ENCODE data around the gene RPS15A.
"Not testable (repeated sequence)": the region's sequence is repeated elsewhere in the genome, so short reads cannot be mapped to it uniquely, and the experiment has no call there.

Gene RPS15A

DNA sequence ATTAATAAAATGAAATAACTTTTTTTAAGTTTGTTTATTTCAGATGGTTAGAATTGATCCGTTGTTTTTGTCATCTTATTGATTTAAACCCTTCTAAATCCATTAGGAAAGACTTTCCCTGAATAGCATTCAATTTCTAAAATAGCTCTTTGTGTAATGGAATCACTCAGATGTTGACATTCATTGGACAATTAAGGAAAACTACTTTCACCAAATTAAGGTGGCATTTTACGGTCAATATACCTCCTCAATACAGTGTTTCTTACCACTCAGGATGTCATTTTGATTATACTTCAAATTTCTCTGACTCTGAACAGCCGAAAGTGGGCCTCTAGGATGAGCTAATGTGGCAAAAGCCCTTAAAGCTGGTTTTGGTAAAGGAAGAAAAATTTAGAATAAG is 9.4 kb upstream of the RPS15A start:
- in situ Hi-C loops (cut with HindIII; ENCODE audit: low sequenced_read_pairs): no loop called here

DNA sequence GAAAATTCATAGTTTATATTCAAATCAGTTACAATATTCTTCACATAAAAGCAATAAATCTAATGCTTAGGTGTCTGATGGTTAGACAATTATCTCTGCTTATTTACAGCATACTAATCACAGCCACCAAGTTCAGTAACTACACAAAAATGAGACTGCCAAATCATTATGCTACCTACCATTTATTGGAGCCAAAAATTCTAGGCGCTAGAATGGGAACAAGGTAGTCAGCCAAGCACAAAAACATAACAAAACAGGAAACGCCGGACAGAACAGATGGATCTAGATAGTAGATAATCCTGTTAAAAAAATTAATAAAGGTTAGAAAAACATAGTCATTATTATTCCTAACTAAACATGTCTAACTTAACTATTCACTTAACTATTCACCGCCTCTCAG is 7.6 kb upstream of the RPS15A start:
- in situ Hi-C loops (cut with HindIII; ENCODE audit: low sequenced_read_pairs): no loop called here

DNA sequence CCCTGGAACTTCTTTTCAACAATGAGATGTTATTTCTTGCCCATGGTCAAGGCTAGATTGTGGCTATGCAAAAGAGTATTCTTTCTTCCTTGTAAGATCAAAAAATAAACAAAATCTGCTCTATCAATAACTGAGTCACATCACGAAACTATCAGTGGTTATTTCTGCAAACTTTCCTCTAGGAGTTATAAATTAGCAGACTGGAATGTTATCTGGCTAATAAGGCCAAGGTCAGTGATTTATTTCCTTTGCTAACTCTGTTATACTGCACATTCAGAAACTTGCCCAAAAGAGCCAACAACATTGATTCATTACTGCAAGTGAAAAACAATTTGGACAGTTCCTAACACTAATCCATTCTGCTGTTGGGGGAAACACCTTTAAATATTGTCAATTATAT is 6.2 kb upstream of the RPS15A start:
- in situ Hi-C loops (cut with HindIII; ENCODE audit: low sequenced_read_pairs): no loop called here

DNA sequence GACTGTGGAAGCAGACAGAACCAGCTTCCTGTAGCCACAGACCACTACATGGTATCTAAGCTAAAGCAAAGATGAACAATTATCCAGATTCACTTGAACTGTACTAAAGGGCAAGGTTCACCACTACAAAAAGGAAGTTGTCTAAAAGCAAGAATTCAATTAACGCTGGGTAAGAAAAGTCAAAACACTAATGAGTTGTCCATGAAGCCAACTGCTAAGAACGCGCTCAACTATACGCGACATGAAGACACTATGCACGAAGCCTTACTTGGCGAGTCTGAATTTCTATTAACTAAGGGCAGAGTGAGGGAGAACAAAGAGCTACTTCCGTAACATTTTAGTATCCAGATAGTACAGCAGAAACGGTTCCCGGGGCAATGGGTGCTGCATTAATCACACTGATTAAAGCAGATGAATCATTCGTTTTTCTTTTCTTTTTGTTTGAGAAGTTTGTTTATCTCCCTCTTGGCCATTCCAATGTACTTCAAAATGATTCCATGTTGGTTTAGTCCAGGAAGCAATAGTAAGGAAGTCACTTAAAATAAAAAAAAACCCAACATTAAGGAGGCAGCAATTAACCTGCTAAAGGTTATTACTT is 2.8 kb upstream of the RPS15A start:
- in situ Hi-C loops (cut with HindIII; ENCODE audit: low sequenced_read_pairs): no loop called here

DNA sequence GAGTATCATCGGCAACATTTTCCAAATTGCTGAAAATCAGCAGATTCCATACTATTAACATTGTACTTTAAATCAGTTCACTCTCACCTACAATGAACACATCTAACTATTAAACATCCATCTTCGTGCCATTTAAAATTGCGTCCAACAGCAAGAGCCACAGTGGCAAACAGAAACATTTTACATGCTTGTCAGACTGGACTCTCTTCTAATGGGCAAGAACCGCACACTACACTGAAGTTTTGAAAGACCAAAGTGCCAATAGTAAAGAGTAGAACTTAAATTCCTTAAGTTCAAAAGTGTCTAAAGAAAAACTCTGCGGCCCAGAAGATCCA is 652 bp downstream of the RPS15A start:
- in situ Hi-C loops (cut with HindIII; ENCODE audit: low sequenced_read_pairs): no loop called here

DNA sequence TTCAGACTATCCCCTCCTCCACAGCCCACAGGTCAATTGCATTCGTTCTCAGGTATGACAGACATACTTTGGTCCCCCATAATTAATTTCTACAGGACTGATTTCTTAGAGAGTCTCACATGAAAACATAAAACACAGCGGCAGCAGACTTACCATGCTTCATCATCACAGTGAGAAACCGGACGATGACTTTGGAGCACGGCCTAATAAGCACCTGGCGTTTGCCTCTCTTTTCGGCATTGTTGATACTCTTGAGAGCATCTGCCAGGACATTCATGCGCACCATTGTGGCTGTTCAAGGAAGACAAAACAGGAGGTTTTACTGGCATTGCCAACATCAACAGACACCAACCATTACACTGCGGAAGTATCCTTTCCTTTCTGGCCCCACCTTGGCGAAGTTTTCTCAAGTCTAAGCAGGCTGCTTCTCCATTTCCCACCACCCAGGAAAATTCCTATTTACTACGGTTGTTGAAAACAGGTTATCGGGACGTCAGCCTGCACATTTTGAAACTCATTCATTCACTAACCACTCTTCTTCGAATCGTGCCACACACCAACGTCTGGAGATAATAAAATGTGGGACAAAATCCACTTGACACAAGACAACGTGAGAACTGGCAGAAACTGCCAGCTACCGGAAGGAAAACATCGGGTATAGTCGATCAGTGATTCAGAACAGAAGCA is 1.2 kb downstream of the RPS15A start:
- in situ Hi-C loops (cut with HindIII; ENCODE audit: low sequenced_read_pairs): no loop called here

DNA sequence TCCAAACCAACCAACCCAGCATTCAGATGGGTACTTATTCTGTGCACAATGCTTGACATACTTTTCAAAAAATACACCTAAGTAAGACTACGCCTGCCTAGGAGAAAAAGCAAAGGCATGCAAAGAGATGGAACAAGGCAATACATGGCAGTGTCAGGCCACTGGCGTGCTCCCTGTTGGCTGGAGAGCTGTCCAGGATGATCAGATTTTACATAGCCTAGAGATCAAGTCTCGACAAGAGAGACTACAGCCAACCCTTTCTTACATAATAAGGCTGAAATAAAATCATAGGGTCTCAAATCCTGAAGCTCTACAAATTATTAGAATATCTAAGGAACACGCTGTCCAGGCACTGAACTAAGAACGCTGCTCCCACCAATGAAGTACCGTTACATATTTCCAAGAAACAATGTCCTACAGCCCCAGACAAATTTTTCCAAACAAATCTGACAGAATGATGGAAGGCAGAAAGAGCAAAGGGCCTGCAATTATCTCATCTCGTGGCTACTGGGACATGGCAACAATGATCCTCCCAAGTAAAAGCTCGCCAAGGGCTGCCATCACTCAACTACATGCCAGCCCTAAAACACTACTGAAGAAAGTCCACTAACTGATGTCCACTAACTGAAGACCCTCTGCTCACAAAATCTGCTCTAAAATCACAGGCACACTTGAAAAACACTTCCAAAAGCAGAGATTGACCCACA is 5.1 kb downstream of the RPS15A start:
- in situ Hi-C loops (cut with HindIII; ENCODE audit: low sequenced_read_pairs): no loop called here

DNA sequence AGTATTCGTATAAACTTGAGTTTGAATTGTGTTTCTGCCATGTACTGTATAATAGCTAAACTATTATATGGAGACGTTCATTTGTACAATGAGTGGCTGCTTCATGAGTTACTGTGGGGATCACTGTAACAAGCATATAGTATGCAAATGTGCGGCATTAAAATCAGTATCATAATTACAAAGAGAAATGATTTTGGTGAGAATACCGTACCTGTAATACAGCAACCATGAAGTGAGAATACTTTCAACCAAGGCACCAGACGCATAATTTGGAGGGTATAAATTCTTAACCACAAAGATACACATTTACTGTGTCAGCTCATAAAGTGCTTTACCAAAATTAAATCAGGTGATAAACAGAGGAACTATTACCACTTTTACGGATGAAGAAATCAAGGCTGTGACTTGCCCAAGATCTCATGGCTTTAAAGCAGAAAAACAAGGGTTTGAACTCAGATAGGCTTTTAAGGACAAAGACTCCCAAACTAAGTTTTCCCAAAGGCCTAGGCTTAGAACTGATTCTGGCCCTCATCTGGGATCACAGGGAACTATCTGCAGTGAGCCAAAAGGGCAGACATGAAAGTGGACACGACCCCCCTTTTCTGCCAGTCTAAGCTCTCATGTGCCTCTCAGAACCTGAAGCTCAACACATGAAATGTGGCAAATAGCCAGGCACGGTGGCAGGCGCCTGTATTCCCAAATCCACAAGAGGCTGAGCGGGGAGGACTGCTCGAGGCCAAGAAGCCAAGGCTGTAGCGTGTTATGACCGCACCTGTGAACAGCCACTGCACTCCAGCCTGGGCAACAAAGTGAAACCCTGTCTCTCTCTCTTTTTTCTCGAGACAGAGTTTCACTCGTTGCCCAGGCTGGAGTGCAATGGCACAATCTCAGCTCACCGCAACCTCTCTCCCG is 6.4 kb downstream of the RPS15A start:
- in situ Hi-C loops (cut with HindIII; ENCODE audit: low sequenced_read_pairs): no loop called here

DNA sequence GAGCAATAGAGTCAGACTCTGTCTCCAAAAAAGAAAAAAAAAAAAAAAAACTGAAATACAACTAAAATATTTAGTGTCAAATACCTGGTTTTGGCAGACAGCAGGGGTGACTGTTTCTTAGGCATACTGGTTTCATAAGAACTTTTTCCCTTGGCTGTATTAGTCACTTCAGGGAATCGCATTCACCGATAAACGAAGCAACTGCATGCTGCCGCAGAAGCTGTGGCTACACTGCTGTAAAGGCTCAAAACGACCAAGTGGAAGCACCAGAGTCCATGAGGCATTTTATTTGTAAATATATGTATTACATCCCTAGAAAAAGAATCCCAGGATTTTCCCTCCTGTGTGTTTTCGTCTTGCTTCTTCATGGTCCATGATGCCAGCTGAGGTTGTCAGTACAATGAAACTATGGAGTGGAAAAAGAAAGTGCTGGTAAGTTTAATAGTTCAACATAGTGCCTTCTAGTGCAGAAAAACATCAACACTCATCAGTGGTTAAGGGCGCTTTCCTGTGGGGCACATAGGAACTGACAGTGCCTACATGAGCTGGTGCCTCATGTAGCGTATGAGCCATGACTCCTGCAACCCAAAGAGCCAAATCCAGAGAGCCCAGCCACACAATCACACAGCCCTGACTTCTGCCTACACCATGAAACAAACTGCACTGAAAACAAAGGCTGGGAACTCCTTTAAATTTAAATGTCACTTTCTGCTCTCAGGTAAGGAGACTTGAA is 7.3 kb downstream of the RPS15A start:
- in situ Hi-C loops (cut with HindIII; ENCODE audit: low sequenced_read_pairs): no loop called here

DNA sequence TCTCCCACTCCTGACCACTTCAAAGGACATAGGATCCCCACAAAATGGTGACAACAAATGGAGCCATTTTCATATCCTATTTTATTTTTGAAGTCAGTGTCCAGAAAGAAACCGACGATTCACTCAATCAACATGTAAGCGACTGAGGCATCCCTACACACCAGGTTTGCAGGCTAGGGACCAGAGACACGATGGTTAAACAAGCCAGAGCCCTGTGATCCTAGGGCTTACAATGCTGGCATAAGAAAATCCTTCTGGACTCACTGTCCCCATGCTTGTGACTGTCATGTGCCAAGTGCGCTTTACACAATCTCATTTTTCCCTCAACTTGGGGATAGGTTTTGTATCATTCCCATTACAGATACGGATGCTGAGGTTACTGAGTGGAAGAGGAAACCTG is 8.9 kb downstream of the RPS15A start:
- in situ Hi-C loops (cut with HindIII; ENCODE audit: low sequenced_read_pairs): not testable (repeated sequence)

DNA sequence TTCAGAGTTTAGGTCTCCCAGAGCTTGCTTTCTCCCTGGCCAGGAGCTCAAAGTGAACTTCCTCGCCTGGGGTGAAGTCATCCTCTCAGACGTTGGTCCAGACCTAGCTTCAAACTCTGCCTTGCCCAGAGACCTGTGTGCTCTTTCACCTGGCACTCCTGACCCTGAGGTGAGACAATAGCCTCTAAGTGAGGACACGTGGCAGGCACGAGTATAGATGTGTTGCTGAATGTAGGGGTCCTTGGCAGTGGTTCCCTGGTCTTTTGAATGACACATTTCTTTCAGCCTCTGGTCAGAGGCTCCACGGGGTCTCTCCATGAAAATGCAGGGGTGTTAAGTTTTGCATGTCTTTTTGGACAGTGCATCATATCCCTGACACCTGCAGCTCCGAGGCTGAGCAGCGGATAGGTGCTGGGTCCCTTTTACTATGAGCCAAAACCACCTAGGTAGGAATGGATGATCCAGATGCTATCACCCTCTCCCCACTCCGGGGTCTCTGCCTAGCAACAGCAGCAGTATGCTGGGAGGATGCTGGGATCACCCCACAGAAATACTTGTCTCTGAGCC is 9.6 kb downstream of the RPS15A start:
- in situ Hi-C loops (cut with HindIII; ENCODE audit: low sequenced_read_pairs): not testable (repeated sequence)

DNA sequence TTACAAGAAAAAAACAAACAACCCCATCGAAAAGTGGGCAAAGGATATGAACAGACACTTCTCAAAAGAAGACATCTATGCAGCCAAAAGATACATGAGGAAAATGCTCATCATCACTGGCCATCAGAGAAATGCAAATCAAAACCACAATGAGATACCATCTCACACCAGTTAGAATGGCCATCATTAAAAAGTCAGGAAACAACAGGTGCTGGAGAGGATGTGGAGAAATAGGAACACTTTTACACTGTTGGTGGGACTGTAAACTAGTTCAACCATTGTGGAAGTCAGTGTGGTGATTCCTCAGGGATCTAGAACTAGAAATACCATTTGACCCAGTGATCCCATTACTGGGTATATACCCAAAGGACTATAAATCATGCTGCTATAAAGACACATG is 12.5 kb downstream of the RPS15A start:
- in situ Hi-C loops (cut with HindIII; ENCODE audit: low sequenced_read_pairs): not testable (repeated sequence)

DNA sequence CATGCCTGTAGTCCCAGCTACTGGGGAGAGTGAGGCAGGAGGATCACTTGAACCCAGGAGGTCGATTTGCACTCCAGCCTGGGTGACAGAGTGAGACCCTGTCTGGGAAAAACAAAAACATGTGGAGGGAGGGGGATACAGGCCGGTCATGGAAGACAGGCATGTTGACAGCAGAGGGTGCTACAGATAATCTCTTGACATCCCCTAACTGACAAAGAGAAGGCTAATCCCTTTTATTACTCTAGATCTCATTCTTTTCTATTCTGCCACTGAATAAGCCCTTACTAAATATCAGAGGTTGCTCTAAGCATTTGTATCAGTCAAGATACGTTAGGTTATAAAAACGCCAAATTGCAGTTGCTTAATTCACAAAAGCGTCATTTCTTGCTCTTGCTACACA is 13.8 kb downstream of the RPS15A start:
- in situ Hi-C loops (cut with HindIII; ENCODE audit: low sequenced_read_pairs): not testable (repeated sequence)

DNA sequence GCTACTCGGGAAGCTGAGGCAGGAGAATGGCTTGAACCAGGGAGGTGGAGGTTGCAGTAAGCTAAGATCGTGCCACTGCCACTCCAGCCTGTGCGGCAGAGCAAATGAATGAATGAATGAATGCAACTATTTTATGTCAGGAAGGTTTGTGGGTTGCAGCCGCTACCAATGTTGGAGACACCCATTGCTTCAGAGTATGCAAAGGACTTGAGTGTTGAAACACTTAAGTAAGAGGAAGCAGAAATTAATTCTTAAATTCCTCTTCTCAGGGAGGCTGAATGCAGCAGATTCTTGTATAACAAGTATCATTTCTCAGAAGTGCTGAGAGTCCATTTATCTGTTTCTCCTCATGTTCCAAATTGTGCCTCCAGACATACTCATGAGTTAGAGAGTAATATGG is 15.5 kb downstream of the RPS15A start:
- in situ Hi-C loops (cut with HindIII; ENCODE audit: low sequenced_read_pairs): not testable (repeated sequence)

DNA sequence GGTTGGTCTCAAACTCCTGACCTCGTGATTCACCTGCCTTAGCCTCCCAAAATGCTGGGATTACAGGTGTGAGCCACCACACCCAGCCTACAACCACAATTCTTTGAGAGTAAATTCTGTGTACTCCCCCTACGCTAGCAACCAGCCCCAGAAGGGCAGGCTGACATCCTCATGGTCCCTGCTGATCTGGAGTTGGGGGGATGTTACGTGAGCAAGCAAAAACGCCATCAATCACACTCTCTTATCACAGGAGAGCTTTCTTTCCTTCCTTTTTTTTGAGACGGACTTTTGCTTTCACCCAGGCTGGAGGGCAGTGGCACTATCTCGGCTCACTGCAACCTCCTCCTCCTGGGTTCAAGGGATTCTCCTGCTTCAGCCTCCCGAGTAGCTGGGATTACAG is 18.0 kb downstream of the RPS15A start:
- in situ Hi-C loops (cut with HindIII; ENCODE audit: low sequenced_read_pairs): not testable (repeated sequence)

DNA sequence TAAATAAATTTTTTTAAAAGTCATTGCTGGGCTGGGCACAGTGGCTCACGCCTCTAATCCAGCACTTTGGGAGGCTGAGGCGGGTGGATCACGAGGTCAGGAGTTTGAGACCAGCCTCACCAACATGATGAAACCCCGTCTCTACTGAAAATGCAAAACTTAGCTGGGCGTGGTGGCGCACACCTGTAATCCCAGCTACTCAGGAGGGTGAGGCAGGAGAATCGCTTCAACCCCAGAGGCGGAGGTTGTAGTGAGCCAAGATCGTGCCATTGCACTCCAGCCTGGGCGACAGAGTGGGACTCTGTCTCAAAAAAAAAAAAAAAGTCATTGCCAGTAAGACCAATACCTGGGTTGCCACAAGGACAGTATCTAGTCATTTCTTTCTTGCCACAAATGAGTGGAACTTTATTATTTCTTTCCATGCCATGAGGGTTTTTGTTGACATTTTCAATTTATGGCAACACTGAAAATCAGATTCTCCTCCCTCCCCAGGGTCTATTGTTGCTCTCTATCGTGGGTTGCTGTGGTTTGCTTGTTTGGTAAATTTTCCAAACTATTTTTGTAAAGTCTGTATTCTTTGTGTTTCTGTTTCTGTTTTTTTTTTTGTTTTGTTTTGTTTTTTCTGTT is 19.7 kb downstream of the RPS15A start:
- in situ Hi-C loops (cut with HindIII; ENCODE audit: low sequenced_read_pairs): not testable (repeated sequence)

DNA sequence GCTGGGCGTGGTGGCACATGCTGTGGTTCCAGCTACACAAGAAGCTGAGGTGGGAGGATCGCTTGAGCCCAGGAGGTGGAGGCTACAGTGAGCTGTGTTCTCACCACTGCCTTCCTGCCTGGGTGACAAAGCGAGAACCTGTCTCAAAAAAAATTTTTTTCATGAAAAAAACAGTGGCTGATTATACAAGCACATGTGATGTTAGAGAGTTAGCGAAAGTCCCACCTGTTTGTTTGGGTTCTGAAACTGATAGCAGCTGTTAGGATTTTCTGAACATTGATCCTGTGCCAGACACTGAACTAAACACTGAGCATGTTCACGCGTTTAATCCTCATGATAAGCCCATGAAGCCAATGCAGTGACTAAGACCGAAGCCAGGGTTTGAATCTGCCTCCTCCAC is 22.9 kb downstream of the RPS15A start:
- in situ Hi-C loops (cut with HindIII; ENCODE audit: low sequenced_read_pairs): not testable (repeated sequence)

DNA sequence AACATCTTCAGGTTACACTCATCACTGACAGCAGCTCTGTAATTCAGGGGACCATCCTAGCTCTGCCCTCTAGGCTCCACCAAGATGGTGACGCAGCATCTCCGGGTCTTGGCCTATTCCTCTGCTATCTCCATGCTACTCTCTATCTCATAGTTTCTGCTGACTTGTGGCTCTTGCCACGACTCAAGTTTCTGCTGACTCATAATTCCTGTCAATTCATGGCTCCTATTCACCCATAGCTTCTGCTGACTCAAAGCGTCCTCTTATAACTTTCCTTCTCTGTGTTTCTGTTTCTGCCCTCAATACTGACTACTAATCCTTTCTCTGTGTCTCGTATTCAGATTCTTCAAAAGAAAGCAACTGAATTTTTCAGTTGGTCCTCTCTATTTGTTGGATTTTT is 27.4 kb downstream of the RPS15A start:
- in situ Hi-C loops (cut with HindIII; ENCODE audit: low sequenced_read_pairs): not testable (repeated sequence)

DNA sequence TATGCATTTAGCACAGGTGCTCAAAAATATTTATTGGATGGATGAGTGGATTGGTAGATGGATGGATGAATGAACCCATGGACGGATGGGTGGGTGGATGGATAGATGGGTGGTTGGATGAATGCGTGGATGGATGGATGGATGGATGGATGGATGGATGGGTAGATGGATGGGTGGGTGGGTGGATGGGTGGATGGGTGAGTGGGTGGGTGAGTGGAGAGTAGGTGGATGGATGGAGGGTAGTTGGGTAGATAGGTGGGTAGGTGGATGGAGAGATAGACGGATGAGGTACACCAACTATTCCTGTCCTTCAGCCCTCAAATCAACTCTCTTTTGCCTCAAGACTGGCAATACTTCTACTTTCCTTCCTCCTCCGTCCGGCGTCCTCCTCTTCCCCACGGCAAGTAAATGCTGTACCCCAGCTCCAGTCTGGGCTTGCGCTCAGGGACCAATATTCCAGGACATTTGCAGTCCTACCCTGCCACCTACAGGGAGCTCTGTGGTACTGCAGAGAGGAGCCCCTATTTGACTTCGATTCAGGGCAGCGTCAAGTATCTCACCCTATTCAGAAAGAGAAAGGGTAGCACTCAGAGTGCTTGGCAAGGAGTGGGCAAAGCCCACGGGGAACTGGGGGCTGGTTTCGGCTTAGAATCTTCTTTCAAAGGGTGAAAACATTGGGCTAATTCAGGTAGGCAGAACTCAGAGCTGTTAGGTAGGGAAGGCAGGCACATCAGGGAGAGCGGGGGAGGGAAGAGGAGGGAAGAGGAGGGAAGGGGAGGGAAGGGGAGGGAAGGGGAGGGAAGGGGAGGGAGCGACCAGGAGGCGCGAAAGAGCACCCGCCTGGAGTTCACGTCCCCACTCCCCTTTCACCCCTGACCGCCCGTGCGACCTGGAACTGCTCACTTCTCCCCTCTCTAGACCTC is 30.3 kb downstream of the RPS15A start:
- in situ Hi-C loops (cut with HindIII; ENCODE audit: low sequenced_read_pairs): not testable (repeated sequence)
